ENCODE measurements around the gene SCG2. TPM values are rescaled to one million over a fixed set of nuclear protein-coding genes. Genes with fewer than 3 reads are reported as not detected.
A peak's percentile ranks its signal among the peaks of the same experiment; 100 is the strongest.

SCG2 gene
- total and polyA plus RNA-seq, 2 experiments from 2014 or later: not detected

DNA sequence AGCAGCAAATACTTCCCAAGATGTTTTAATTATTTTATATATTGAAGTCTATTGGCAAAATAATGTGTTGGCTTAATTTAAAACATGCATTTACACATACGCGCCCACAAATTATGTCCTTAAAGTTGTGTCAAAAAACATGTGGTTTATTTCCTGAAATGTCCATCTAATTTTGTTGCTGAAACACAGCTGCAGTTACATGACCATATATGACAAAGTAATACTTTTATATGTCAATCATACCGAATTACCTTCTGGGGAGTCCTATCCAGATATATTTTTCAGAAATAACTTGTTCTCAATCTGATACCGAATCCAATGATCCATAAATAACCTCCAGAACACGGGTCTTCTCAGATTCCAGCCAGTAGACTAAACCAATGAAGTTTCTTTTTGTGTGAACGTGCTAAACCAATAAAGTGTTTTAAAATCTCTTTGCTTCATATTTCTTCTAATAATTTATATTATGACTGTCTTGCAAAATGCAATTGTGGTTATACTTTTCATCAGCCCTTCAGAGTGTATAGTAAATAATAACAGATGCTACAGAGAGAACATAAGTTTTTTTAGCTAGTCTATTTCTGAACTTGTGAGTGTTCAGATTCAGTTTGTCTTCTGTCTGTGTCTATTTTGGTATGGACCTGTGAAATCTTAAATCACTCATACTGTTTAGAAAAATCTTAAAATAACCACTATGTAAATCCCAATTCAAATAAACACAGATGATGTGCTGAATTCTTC, 2.4 kb downstream of the SCG2 start:
- DNase-seq (ENCODE audit: low read depth in 1 of 2, low spot score in 1 of 2): peak in 1 of 2 donors; percentile 55
- Histone ChIP-seq H3K27me3 (peaks cover 15% of the 10 kb centered on the region), H3K4me1 (ENCODE audit: low read depth) (no peaks in the 10 kb centered on the region), H3K4me3 (no peak overlapping the region), H3K27ac (no peak overlapping the region), H3K9me3 (ENCODE audit: low read depth) (no peaks in the 10 kb centered on the region), H3K36me3 (no peaks in the 10 kb centered on the region)
- TF ChIP-seq, protein P1, sequence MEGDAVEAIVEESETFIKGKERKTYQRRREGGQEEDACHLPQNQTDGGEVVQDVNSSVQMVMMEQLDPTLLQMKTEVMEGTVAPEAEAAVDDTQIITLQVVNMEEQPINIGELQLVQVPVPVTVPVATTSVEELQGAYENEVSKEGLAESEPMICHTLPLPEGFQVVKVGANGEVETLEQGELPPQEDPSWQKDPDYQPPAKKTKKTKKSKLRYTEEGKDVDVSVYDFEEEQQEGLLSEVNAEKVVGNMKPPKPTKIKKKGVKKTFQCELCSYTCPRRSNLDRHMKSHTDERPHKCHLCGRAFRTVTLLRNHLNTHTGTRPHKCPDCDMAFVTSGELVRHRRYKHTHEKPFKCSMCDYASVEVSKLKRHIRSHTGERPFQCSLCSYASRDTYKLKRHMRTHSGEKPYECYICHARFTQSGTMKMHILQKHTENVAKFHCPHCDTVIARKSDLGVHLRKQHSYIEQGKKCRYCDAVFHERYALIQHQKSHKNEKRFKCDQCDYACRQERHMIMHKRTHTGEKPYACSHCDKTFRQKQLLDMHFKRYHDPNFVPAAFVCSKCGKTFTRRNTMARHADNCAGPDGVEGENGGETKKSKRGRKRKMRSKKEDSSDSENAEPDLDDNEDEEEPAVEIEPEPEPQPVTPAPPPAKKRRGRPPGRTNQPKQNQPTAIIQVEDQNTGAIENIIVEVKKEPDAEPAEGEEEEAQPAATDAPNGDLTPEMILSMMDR (IDR thresholded peaks at IDR 0.05; ENCODE audit: low read depth, low read length): no peak

DNA sequence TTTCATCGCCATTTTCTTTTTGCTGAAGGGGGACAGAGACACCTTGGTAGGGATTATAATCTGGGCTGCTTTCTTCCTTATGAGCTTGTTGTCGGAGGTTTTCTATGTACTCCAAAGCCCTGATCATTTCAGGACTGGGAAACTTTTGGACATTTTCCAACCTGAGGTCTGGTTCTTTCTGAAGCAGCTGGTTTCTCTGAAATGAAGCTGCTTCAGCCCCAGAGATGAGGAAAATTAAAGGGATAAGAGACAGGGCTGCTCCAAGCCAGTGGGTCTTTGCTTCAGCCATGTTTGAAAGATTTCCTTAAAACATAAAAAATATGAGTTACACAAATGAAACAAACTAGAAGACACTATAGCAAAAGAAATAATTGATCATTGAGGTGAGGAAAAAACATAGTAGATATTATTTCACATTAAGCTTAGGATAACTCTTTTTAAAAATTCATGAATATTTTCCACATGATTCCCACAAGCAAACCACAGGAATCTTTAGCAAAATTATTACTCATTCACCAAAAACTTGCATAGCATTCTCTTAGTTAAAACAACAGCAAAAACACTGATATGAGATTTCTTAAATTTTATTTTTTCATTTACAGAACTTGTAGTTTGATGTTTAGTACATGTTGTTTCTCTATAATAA, 3.0 kb downstream of the SCG2 start:
- TF ChIP-seq, protein P1 (IDR thresholded peaks at IDR 0.05; ENCODE audit: low read depth, low read length): no peak
- H3K4me1 ChIP-seq (ENCODE audit: low read depth): no peaks in the 10 kb centered on the region
- DNase-seq (ENCODE audit: low read depth in 1 of 2, low spot score in 1 of 2): peak in 1 of 2 donors; percentile 93
- no peak overlapping the region for H3K27ac ChIP-seq
- H3K27me3 ChIP-seq: peaks cover 15% of the 10 kb centered on the region
- H3K36me3 ChIP-seq: no peaks in the 10 kb centered on the region
- no peaks in the 10 kb centered on the region for H3K9me3 ChIP-seq (ENCODE audit: low read depth)
- no peak overlapping the region for H3K4me3 ChIP-seq

DNA sequence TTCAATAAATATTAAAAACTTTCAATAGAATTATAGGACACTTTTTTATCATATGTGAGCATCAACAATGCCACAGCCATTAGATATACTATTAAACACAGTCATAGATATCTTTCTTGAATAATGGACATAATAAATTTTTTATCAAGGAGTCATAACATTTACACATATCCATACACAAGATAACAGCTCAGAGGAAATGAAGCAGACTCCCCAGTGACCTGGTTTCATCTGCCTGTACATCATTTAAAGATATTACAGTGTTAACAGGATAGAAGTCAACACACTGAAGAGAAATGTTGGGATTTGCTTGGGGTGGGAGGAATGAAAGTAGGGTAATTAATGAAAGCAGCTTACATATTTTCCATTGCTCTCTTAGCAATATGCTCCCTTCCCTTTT, 5.1 kb downstream of the SCG2 start:
- peaks cover 15% of the 10 kb centered on the region for H3K27me3 ChIP-seq
- no peaks in the 10 kb centered on the region for H3K9me3 ChIP-seq (ENCODE audit: low read depth)
- H3K27ac ChIP-seq: no peak overlapping the region
- no peaks in the 10 kb centered on the region for H3K36me3 ChIP-seq
- no peak for DNase-seq (ENCODE audit: low read depth in 1 of 2, low spot score in 1 of 2)
- H3K4me1 ChIP-seq (ENCODE audit: low read depth): no peaks in the 10 kb centered on the region
- TF ChIP-seq, protein P1 (IDR thresholded peaks at IDR 0.05; ENCODE audit: low read depth, low read length): no peak
- H3K4me3 ChIP-seq: no peak overlapping the region

DNA sequence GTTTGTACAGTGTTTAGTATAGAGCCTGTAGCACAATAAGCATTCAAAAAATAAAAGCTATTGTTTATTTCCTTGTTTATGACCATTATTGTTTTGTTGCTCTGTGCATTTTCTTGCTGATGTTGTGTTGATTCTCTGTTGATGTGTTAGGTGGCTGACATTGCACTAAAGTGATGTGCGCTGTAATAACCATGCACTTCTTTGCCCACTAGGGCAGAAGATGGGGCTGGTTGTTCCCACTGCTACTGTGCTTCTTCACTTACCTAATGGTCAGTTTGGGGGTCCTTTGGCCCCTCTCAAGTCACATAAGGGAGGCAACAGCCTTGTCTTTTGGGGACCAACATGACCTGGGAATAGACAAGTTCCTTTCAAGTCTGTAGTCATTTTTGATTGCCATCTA, 6.0 kb downstream of the SCG2 start:
- Histone ChIP-seq H3K4me1 (ENCODE audit: low read depth) (no peaks in the 10 kb centered on the region), H3K36me3 (no peaks in the 10 kb centered on the region), H3K9me3 (ENCODE audit: low read depth) (no peaks in the 10 kb centered on the region), H3K27ac (no peak overlapping the region), H3K4me3 (no peak overlapping the region), H3K27me3 (peaks cover 15% of the 10 kb centered on the region)
- DNase-seq (ENCODE audit: low read depth in 1 of 2, low spot score in 1 of 2): no peak
- TF ChIP-seq, protein P1 (IDR thresholded peaks at IDR 0.05; ENCODE audit: low read depth, low read length): no peak

DNA sequence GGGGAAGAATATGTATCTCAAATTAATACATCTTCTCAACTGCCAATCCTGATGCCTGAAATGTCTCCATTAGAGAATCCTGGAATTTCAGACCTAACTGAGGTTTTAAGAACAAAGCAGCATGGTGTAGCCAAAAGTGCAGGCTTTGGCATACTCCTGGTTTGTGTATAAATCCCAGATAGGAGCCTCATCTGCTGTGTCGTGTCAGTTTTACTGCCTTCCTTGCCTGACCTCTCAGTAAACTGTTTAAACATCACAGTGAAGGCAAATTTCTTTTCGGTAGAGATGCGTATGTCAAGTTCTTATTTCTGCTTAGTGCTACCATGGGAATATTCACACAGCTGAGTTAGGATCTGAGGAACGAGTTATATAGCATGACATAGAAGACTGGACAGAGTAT, 7.3 kb downstream of the SCG2 start:
- no peak overlapping the region for H3K4me3 ChIP-seq
- no peaks in the 10 kb centered on the region for H3K36me3 ChIP-seq
- TF ChIP-seq, protein P1 (IDR thresholded peaks at IDR 0.05; ENCODE audit: low read depth, low read length): no peak
- peaks cover 15% of the 10 kb centered on the region for H3K27me3 ChIP-seq
- DNase-seq (ENCODE audit: low read depth in 1 of 2, low spot score in 1 of 2): no peak
- no peaks in the 10 kb centered on the region for H3K9me3 ChIP-seq (ENCODE audit: low read depth)
- H3K27ac ChIP-seq: no peak overlapping the region
- H3K4me1 ChIP-seq (ENCODE audit: low read depth): no peaks in the 10 kb centered on the region
